HEK293 (cell line): ENCODE results near the gene AKT3.

Experiments used
- CTCF ChIA-PET: fragments of 350-600 bp; formaldehyde crosslinking; extraction: SDS; loops from one replicate; lab custom pipeline; 2021; ENCODE audit warnings: antibody characterized with exemption; lab: Yijun Ruan, JAX
- POLR2A ChIA-PET: fragments of 300-600 bp; formaldehyde crosslinking; extraction: SDS; loops from one replicate; lab custom pipeline; 2020; ENCODE audit warnings: antibody characterized with exemption, inconsistent platforms; lab: Yijun Ruan, JAX
- H3K27ac ChIP-seq: fragments of 200-500 bp; sonication (Bioruptor generic); 2 replicates; pipeline ENCODE4 v1.5.1; 2014; ENCODE audit warnings: low read depth, low read length, control low read depth, inconsistent platforms; ENCODE audit errors: extremely low read depth
- H3K36me3 ChIP-seq, 2 experiments: fragments of 200-500 bp in 1 of 2; sonication (Bioruptor generic) in 1 of 2; 1 replicate in 1 of 2; 2 replicates in 1 of 2; pipeline ENCODE4 v1.5.1; 2014 to 2017; ENCODE audit warnings: inconsistent platforms in 2 of 2, low read length in 2 of 2; ENCODE audit not compliant: control insufficient read depth in 2 of 2, insufficient read depth in 1 of 2
- H3K4me1 ChIP-seq: fragments of 200-500 bp; sonication (Bioruptor generic); 2 replicates; pipeline ENCODE4 v1.5.1; 2014; ENCODE audit warnings: mild to moderate bottlenecking, low read length, inconsistent platforms; ENCODE audit not compliant: control insufficient read depth, insufficient read depth
- H3K4me3 ChIP-seq: 2 replicates; pipeline ENCODE4 v1.5.1; 2011; ENCODE audit warnings: low read depth, mild to moderate bottlenecking, control low read depth, low read length, moderate library complexity
- H3K9me3 ChIP-seq: fragments of 200-500 bp; sonication (Bioruptor generic); 2 replicates; pipeline ENCODE4 v1.5.1; 2014; ENCODE audit warnings: low read depth, low read length, inconsistent platforms; ENCODE audit not compliant: control insufficient read depth, insufficient read depth
- BCL11B ChIP-seq: fragments of 450-650 bp; formaldehyde crosslinking; IDR thresholded peaks from 2 replicates; pipeline ENCODE4 v1.5.1; 2016; ENCODE audit warnings: low read depth, missing biosample characterization, missing genetic modification characterization
- EGR2 ChIP-seq: fragments of 450-650 bp; formaldehyde crosslinking; IDR thresholded peaks from 2 replicates; pipeline ENCODE4 v1.5.1; 2016; ENCODE audit warnings: low read depth, missing biosample characterization, missing genetic modification characterization
- KLF10 ChIP-seq: fragments of 450-650 bp; IDR thresholded peaks from 2 replicates; pipeline ENCODE4 v1.5.1; 2018; ENCODE audit warnings: missing biosample characterization, mild to moderate bottlenecking, missing genetic modification characterization
- MEIS1 ChIP-seq: sonication (generic); formaldehyde crosslinking; IDR thresholded peaks from 2 replicates; pipeline ENCODE4 v1.8.1; 2022; ENCODE audit warnings: missing genetic modification reagents, mild to moderate bottlenecking, borderline replicate concordance
- OVOL3 ChIP-seq: fragments of 450-650 bp; formaldehyde crosslinking; IDR thresholded peaks from 2 replicates; pipeline ENCODE4 v1.5.1; 2016; ENCODE audit warnings: missing biosample characterization, missing genetic modification characterization
- RBAK ChIP-seq: fragments of 450-650 bp; formaldehyde crosslinking; IDR thresholded peaks from 2 replicates; pipeline ENCODE4 v1.5.1; 2016; ENCODE audit warnings: missing biosample characterization, missing genetic modification characterization
- SP2 ChIP-seq: fragments of 450-650 bp; formaldehyde crosslinking; IDR thresholded peaks from 2 replicates; pipeline ENCODE4 v1.5.1; 2016; ENCODE audit warnings: missing biosample characterization, missing genetic modification characterization
- ZBTB1 ChIP-seq: fragments of 450-650 bp; formaldehyde crosslinking; IDR thresholded peaks from 2 replicates; pipeline ENCODE4 v1.5.1; 2016; ENCODE audit warnings: missing biosample characterization, missing genetic modification characterization
- ZBTB7A ChIP-seq: fragments of 450-650 bp; formaldehyde crosslinking; IDR thresholded peaks from 2 replicates; pipeline ENCODE4 v1.5.1; 2016; ENCODE audit warnings: low read depth, missing biosample characterization, missing genetic modification characterization
- ZEB2 ChIP-seq: fragments of 450-650 bp; formaldehyde crosslinking; IDR thresholded peaks from 2 replicates; pipeline ENCODE4 v1.5.1; 2016; ENCODE audit warnings: missing biosample characterization, missing genetic modification characterization
- ZNF146 ChIP-seq: fragments of 450-650 bp; formaldehyde crosslinking; IDR thresholded peaks from 2 replicates; pipeline ENCODE4 v1.5.1; 2016; ENCODE audit warnings: missing biosample characterization, missing genetic modification characterization
- ZNF155 ChIP-seq: fragments of 450-650 bp; formaldehyde crosslinking; IDR thresholded peaks from 2 replicates; pipeline ENCODE4 v1.5.1; 2016; ENCODE audit warnings: missing biosample characterization, missing genetic modification characterization
- ZNF16 ChIP-seq: fragments of 450-650 bp; formaldehyde crosslinking; IDR thresholded peaks from 2 replicates; pipeline ENCODE4 v1.5.1; 2016; ENCODE audit warnings: low read depth, missing biosample characterization, missing genetic modification characterization
- ZNF350 ChIP-seq: fragments of 450-650 bp; formaldehyde crosslinking; IDR thresholded peaks from 2 replicates; pipeline ENCODE4 v1.5.0; 2017; ENCODE audit warnings: missing biosample characterization, mild to moderate bottlenecking, missing genetic modification characterization
- ZNF37A ChIP-seq: fragments of 450-650 bp; IDR thresholded peaks from 2 replicates; pipeline ENCODE4 v1.5.1; 2018; ENCODE audit warnings: missing biosample characterization, missing genetic modification characterization
- ZNF404 ChIP-seq: fragments of 450-650 bp; formaldehyde crosslinking; IDR thresholded peaks from 2 replicates; pipeline ENCODE4 v1.5.1; 2017; ENCODE audit warnings: missing biosample characterization, missing genetic modification characterization
- ZNF426 ChIP-seq: fragments of 450-650 bp; formaldehyde crosslinking; IDR thresholded peaks from 2 replicates; pipeline ENCODE4 v1.5.1; 2017; ENCODE audit warnings: missing biosample characterization, missing genetic modification characterization, mild to moderate bottlenecking, inconsistent platforms, moderate library complexity
- ZNF510 ChIP-seq: fragments of 450-650 bp; formaldehyde crosslinking; IDR thresholded peaks from 2 replicates; pipeline ENCODE4 v1.5.1; 2018; ENCODE audit warnings: mild to moderate bottlenecking, missing genetic modification characterization, missing biosample characterization; ENCODE audit not compliant: insufficient replicate concordance
- ZNF529 ChIP-seq: fragments of 450-650 bp; formaldehyde crosslinking; IDR thresholded peaks from 2 replicates; pipeline ENCODE4 v1.5.1; 2017; ENCODE audit warnings: missing genetic modification characterization, missing biosample characterization; ENCODE audit not compliant: insufficient replicate concordance
- ZNF530 ChIP-seq: fragments of 450-650 bp; formaldehyde crosslinking; IDR thresholded peaks from 2 replicates; pipeline ENCODE4 v1.5.1; 2016; ENCODE audit warnings: low read depth, missing biosample characterization, missing genetic modification characterization
- ZNF610 ChIP-seq: fragments of 450-650 bp; formaldehyde crosslinking; IDR thresholded peaks from 2 replicates; pipeline ENCODE4 v1.5.1; 2016; ENCODE audit warnings: missing biosample characterization, missing genetic modification characterization, borderline replicate concordance
- ZNF670 ChIP-seq: fragments of 450-650 bp; formaldehyde crosslinking; IDR thresholded peaks from 2 replicates; pipeline ENCODE4 v1.5.1; 2016; ENCODE audit warnings: missing biosample characterization, missing genetic modification characterization, low read depth
- ZNF677 ChIP-seq: fragments of 450-650 bp; IDR thresholded peaks from 2 replicates; pipeline ENCODE4 v1.5.0; 2018; ENCODE audit warnings: missing biosample characterization, mild to moderate bottlenecking, missing genetic modification characterization, moderate library complexity
- ZNF701 ChIP-seq: fragments of 450-650 bp; formaldehyde crosslinking; IDR thresholded peaks from 2 replicates; pipeline ENCODE4 v1.5.1; 2016; ENCODE audit warnings: missing biosample characterization, missing genetic modification characterization
- ZSCAN16 ChIP-seq: fragments of 450-650 bp; formaldehyde crosslinking; IDR thresholded peaks from 2 replicates; pipeline ENCODE4 v1.5.1; 2016; ENCODE audit warnings: missing biosample characterization, missing genetic modification characterization
- TF ChIP-seq, protein P1 (sequence below): fragments of 450-650 bp; formaldehyde crosslinking; IDR thresholded peaks from 2 replicates; pipeline ENCODE4 v1.5.1; 2016; ENCODE audit warnings: missing biosample characterization, missing genetic modification characterization, borderline replicate concordance
- TF ChIP-seq, protein P2 (sequence below): fragments of 450-650 bp; formaldehyde crosslinking; conservative IDR thresholded peaks from 2 replicates; pipeline ENCODE4 v1.5.1; 2016; ENCODE audit warnings: low read depth, missing biosample characterization, missing genetic modification characterization
- TF ChIP-seq, protein P3 (sequence below): fragments of 450-650 bp; formaldehyde crosslinking; optimal IDR thresholded peaks from 2 replicates; pipeline ENCODE3; 2016; ENCODE audit warnings: missing biosample characterization, mild to moderate bottlenecking, missing genetic modification characterization

The AKT3 gene

DNA sequence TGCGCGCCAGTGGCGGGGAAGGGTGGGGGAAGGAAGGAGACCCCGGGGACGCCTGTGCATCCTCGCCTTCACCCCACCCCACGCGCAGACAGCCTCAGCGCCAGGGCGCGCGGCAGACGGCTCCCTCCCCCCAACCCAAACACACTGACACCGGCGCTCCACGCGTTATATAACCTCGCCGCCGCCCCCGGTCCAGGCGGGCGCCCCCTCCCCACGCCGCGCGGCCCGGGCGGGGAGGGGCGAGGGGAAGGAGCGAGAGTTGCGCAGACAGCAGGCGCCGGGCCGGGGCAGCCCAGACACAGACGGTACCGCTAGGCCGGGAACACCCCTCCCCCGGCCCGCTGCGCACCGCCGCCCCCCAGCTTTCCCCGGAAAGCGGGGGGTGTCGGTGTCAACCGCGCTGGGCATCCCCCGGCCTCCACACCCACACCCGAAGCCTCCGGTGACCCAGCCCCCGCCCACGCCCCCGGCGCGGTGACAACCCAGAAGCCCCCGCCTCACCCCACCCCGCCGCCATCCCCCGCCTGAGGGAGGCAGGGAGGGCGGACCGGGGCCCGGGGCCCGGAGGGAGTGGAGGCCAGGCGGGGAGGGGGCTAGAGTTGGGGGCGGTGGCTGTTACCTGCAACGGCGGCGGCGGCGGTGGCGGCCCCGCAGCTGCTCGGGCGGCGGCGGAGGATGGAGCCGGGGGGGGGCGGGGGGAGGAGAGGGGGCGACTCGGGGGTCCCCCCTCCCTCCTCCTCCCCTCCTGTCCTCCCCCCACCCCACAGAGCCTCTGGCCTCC, 432 bp downstream of the AKT3 start:
- POLR2A ChIA-PET, result interaction anchor here (0.6 to 1.6 kb wide), 9 partner anchors 11 to 365 kb away, joined by 3 to 9 read pairs (median 4); no protein-coding TSS in a partner anchor
- TF ChIP-seq ZNF404 (tag by site-specific recombination) (no peak), ZNF701 (tag by site-specific recombination) (no peak), ZBTB7A (tag by site-specific recombination) (peak; percentile 57; the same call in 1 of the 2 replicates), ZSCAN16 (no peak), ZNF155 (tag by site-specific recombination) (no peak), ZNF16 (tag by site-specific recombination) (no peak), ZEB2 (0 out of 2 replicates have a peak, but pooled peaks have one; percentile 31), SP2 (tag by site-specific recombination) (peak; percentile 43), RBAK (tag by site-specific recombination) (no peak), ZNF677 (tag by site-specific recombination) (no peak), OVOL3 (tag by site-specific recombination) (no peak), ZNF530 (tag by site-specific recombination) (no peak), ZNF610 (tag by site-specific recombination) (no peak), ZNF146 (tag by site-specific recombination) (no peak), MEIS1 (CRISPR knock-in tag) (no peak), ZNF670 (tag by site-specific recombination) (no peak), BCL11B (tag by site-specific recombination) (no peak), KLF10 (peak; percentile 70), ZBTB1 (tag by site-specific recombination) (no peak), ZNF37A (tag by site-specific recombination) (no peak), ZNF350 (no peak), ZNF510 (tag by site-specific recombination) (no peak), ZNF529 (no peak), EGR2 (tag by site-specific recombination) (peak; percentile 72), ZNF426 (tag by site-specific recombination) (no peak)
- TF ChIP-seq, protein P1, sequence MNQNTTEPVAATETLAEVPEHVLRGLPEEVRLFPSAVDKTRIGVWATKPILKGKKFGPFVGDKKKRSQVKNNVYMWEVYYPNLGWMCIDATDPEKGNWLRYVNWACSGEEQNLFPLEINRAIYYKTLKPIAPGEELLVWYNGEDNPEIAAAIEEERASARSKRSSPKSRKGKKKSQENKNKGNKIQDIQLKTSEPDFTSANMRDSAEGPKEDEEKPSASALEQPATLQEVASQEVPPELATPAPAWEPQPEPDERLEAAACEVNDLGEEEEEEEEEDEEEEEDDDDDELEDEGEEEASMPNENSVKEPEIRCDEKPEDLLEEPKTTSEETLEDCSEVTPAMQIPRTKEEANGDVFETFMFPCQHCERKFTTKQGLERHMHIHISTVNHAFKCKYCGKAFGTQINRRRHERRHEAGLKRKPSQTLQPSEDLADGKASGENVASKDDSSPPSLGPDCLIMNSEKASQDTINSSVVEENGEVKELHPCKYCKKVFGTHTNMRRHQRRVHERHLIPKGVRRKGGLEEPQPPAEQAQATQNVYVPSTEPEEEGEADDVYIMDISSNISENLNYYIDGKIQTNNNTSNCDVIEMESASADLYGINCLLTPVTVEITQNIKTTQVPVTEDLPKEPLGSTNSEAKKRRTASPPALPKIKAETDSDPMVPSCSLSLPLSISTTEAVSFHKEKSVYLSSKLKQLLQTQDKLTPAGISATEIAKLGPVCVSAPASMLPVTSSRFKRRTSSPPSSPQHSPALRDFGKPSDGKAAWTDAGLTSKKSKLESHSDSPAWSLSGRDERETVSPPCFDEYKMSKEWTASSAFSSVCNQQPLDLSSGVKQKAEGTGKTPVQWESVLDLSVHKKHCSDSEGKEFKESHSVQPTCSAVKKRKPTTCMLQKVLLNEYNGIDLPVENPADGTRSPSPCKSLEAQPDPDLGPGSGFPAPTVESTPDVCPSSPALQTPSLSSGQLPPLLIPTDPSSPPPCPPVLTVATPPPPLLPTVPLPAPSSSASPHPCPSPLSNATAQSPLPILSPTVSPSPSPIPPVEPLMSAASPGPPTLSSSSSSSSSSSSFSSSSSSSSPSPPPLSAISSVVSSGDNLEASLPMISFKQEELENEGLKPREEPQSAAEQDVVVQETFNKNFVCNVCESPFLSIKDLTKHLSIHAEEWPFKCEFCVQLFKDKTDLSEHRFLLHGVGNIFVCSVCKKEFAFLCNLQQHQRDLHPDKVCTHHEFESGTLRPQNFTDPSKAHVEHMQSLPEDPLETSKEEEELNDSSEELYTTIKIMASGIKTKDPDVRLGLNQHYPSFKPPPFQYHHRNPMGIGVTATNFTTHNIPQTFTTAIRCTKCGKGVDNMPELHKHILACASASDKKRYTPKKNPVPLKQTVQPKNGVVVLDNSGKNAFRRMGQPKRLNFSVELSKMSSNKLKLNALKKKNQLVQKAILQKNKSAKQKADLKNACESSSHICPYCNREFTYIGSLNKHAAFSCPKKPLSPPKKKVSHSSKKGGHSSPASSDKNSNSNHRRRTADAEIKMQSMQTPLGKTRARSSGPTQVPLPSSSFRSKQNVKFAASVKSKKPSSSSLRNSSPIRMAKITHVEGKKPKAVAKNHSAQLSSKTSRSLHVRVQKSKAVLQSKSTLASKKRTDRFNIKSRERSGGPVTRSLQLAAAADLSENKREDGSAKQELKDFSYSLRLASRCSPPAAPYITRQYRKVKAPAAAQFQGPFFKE, result no peak
- TF ChIP-seq, protein P2, sequence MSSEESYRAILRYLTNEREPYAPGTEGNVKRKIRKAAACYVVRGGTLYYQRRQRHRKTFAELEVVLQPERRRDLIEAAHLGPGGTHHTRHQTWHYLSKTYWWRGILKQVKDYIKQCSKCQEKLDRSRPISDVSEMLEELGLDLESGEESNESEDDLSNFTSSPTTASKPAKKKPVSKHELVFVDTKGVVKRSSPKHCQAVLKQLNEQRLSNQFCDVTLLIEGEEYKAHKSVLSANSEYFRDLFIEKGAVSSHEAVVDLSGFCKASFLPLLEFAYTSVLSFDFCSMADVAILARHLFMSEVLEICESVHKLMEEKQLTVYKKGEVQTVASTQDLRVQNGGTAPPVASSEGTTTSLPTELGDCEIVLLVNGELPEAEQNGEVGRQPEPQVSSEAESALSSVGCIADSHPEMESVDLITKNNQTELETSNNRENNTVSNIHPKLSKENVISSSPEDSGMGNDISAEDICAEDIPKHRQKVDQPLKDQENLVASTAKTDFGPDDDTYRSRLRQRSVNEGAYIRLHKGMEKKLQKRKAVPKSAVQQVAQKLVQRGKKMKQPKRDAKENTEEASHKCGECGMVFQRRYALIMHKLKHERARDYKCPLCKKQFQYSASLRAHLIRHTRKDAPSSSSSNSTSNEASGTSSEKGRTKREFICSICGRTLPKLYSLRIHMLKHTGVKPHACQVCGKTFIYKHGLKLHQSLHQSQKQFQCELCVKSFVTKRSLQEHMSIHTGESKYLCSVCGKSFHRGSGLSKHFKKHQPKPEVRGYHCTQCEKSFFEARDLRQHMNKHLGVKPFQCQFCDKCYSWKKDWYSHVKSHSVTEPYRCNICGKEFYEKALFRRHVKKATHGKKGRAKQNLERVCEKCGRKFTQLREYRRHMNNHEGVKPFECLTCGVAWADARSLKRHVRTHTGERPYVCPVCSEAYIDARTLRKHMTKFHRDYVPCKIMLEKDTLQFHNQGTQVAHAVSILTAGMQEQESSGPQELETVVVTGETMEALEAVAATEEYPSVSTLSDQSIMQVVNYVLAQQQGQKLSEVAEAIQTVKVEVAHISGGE (tag by site-specific recombination), result no peak; the same call in 1 of the 2 replicates
- TF ChIP-seq, protein P3, sequence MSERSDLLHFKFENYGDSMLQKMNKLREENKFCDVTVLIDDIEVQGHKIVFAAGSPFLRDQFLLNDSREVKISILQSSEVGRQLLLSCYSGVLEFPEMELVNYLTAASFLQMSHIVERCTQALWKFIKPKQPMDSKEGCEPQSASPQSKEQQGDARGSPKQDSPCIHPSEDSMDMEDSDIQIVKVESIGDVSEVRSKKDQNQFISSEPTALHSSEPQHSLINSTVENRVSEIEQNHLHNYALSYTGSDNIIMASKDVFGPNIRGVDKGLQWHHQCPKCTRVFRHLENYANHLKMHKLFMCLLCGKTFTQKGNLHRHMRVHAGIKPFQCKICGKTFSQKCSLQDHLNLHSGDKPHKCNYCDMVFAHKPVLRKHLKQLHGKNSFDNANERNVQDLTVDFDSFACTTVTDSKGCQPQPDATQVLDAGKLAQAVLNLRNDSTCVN (tag by site-specific recombination), result peak; percentile 93

More for the DNA sequence above, 432 bp downstream of the AKT3 start:
- H3K9me3 ChIP-seq, result no peaks in the 10 kb centered on the region
- peaks cover 18% of the 10 kb centered on the region for H3K4me1 ChIP-seq
- H3K36me3 ChIP-seq, result no peaks in the 10 kb centered on the region
- CTCF ChIA-PET, result interaction anchor here (0.6 kb wide), 1 partner anchor 1042 kb away, joined by 3 read pairs; no protein-coding TSS in a partner anchor
- H3K27ac ChIP-seq, result peak overlapping the region; percentile 99
- H3K4me3 ChIP-seq, result peak overlapping the region; percentile 89
